Osteocyte (in vitro differentiated cells): ENCODE measurements around the gene PPFIA4. TPM values are rescaled to one million over a fixed set of nuclear protein-coding genes. Genes with fewer than 3 reads are reported as not detected.

Experiments used
- DNase-seq: peaks from one replicate; pipeline ENCODE4 v3.0.0; 2021; ENCODE audit warnings: mixed read lengths; ENCODE audit not compliant: unreplicated experiment; ENCODE audit errors: extremely low spot score
- H3K27ac Mint-ChIP-seq: one replicate; pipeline ENCODE4 v1.8.0; 2021; ENCODE audit warnings: mild to moderate bottlenecking, mixed read lengths; ENCODE audit not compliant: unreplicated experiment
- H3K27me3 Mint-ChIP-seq: one replicate; pipeline ENCODE4 v1.8.0; 2021; ENCODE audit warnings: mixed read lengths; ENCODE audit not compliant: unreplicated experiment
- H3K36me3 Mint-ChIP-seq: one replicate; pipeline ENCODE4 v1.8.0; 2021; ENCODE audit warnings: mixed read lengths; ENCODE audit not compliant: unreplicated experiment
- H3K4me1 Mint-ChIP-seq: one replicate; pipeline ENCODE4 v1.8.0; 2021; ENCODE audit warnings: mixed read lengths; ENCODE audit not compliant: unreplicated experiment
- H3K4me3 Mint-ChIP-seq: one replicate; pipeline ENCODE4 v1.8.0; 2021; ENCODE audit warnings: mild to moderate bottlenecking, moderate library complexity, mixed read lengths; ENCODE audit not compliant: unreplicated experiment
- H3K9me3 Mint-ChIP-seq: one replicate; pipeline ENCODE4 v1.8.0; 2021; ENCODE audit warnings: mixed read lengths; ENCODE audit not compliant: unreplicated experiment
- total RNA-seq: library from RNA; stranded (reverse); gene quantifications from 2 replicates; pipeline ENCODE4 v1.2.1, GENCODE V29; 2021
- TF ChIP-seq, protein P1 (sequence below): fragments of 200-600 bp; sonication (generic); IDR thresholded peaks from 2 replicates; pipeline ENCODE4 v1.5.0; 2021; ENCODE audit warnings: antibody characterized with exemption, mild to moderate bottlenecking, moderate library complexity

The PPFIA4 gene
- total RNA-seq, 1 donor from 2014 or later = 1.4 TPM

DNA sequence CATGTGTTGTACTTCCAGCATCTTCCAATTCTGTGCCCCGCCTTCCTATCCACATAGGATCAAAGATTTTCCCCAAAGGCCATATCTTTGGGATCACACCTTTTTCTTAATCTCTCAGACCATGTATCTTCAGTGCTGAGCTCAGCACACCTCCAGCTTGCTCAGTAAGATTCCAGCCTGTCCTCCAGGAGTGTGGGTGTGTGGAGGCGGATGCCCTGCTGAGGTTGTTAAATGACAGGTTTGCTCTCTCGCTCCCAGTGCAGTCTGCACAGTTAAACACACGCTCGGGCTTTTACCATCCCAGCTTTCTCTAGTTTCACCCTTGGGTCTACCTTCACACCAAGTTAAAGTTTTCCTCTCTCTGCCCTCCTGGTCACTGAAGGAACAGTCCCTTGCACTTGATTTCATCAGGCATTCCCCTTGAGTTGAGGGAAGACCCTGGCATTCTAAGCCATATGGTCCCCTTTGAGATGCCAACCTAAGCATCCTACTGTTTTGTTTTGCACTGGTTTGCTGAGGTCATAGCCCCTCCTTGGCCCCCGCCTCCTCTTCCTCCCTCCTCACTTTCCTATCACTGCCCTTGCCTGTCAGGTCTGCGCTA is 45.8 kb downstream of the PPFIA4 start:
- DNase-seq = no peak

DNA sequence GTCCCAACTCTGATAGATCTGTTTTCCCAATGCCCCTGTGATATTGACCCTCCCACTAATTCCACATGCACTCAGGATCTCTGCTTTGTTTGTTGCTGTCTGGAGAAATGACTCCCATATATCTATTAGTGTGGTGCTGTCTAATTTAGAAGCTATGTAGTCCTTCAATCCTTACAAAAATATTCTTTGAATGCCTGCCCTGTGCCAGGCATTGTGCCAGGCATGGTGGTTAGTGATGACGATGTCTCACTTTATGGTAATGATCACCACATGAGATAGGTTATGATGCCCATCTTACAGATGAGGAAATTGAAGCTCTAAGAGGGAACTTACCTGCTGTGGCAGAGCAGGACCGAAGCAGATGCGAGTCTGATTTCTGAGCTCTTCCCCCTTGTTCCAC is 46.6 kb downstream of the PPFIA4 start:
- TF ChIP-seq, protein P1, sequence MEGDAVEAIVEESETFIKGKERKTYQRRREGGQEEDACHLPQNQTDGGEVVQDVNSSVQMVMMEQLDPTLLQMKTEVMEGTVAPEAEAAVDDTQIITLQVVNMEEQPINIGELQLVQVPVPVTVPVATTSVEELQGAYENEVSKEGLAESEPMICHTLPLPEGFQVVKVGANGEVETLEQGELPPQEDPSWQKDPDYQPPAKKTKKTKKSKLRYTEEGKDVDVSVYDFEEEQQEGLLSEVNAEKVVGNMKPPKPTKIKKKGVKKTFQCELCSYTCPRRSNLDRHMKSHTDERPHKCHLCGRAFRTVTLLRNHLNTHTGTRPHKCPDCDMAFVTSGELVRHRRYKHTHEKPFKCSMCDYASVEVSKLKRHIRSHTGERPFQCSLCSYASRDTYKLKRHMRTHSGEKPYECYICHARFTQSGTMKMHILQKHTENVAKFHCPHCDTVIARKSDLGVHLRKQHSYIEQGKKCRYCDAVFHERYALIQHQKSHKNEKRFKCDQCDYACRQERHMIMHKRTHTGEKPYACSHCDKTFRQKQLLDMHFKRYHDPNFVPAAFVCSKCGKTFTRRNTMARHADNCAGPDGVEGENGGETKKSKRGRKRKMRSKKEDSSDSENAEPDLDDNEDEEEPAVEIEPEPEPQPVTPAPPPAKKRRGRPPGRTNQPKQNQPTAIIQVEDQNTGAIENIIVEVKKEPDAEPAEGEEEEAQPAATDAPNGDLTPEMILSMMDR = no peak
- H3K27ac Mint-ChIP-seq = no peak overlapping the region
- H3K36me3 Mint-ChIP-seq = no peaks in the 10 kb centered on the region
- no peak for DNase-seq
- no peaks in the 10 kb centered on the region for H3K4me1 Mint-ChIP-seq
- H3K27me3 Mint-ChIP-seq = peaks cover 35% of the 10 kb centered on the region
- no peaks in the 10 kb centered on the region for H3K9me3 Mint-ChIP-seq
- no peak overlapping the region for H3K4me3 Mint-ChIP-seq

More for the DNA sequence above, 45.8 kb downstream of the PPFIA4 start:
- TF ChIP-seq, protein P1 = no peak
- Mint-ChIP-seq H3K36me3 (no peaks in the 10 kb centered on the region), H3K27ac (no peak overlapping the region), H3K9me3 (no peaks in the 10 kb centered on the region), H3K4me1 (no peaks in the 10 kb centered on the region), H3K27me3 (peaks cover 37% of the 10 kb centered on the region), H3K4me3 (no peak overlapping the region)

DNA sequence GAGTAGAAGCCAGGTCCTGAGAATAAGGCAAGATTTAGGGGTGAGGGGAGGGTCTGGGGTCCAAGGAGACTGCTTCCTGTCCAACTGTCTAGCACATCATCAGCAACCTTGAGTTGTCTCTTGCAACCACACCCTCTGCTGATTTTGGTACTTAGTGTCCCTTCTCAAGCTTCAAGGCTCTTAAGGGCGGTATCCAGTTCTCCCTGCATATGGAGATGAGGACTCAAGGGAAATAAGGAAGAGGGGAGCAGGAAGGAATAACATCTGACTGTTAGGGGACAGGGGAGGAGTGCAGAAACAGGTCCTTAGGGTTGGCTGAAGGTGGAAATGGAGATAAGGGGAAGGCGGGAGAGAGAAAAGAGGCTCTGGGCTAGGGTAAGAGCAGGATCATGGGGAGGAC is 47.2 kb downstream of the PPFIA4 start:
- no peak for DNase-seq
- H3K4me1 Mint-ChIP-seq = no peaks in the 10 kb centered on the region
- H3K27me3 Mint-ChIP-seq = peaks cover 39% of the 10 kb centered on the region
- no peaks in the 10 kb centered on the region for H3K9me3 Mint-ChIP-seq
- H3K4me3 Mint-ChIP-seq = no peak overlapping the region
- TF ChIP-seq, protein P1 = no peak
- no peaks in the 10 kb centered on the region for H3K36me3 Mint-ChIP-seq
- H3K27ac Mint-ChIP-seq = no peak overlapping the region

DNA sequence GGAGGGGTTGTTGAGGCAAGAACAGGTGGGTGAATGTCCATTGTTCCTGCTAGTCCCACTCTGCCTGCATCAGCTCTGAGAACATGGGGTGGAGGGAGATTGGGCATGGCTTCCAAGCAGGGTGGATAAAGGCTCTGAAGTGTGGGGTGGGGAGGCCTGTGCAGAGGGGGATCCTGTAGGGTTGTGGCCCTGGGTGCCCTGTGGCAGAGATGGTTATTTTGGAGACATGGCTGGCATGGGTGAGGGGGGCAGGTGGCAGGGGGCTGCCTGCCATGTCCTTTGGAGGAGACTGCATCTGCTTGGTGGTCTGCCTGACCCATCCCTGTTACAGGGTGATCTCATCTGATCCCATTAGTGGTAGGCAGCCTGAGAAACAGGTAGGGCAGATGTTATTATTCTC is 48.3 kb downstream of the PPFIA4 start:
- DNase-seq = no peak
- no peak overlapping the region for H3K27ac Mint-ChIP-seq
- no peaks in the 10 kb centered on the region for H3K36me3 Mint-ChIP-seq
- no peaks in the 10 kb centered on the region for H3K4me1 Mint-ChIP-seq
- no peaks in the 10 kb centered on the region for H3K9me3 Mint-ChIP-seq
- TF ChIP-seq, protein P1 = no peak
- no peak overlapping the region for H3K4me3 Mint-ChIP-seq
- peaks cover 46% of the 10 kb centered on the region for H3K27me3 Mint-ChIP-seq

DNA sequence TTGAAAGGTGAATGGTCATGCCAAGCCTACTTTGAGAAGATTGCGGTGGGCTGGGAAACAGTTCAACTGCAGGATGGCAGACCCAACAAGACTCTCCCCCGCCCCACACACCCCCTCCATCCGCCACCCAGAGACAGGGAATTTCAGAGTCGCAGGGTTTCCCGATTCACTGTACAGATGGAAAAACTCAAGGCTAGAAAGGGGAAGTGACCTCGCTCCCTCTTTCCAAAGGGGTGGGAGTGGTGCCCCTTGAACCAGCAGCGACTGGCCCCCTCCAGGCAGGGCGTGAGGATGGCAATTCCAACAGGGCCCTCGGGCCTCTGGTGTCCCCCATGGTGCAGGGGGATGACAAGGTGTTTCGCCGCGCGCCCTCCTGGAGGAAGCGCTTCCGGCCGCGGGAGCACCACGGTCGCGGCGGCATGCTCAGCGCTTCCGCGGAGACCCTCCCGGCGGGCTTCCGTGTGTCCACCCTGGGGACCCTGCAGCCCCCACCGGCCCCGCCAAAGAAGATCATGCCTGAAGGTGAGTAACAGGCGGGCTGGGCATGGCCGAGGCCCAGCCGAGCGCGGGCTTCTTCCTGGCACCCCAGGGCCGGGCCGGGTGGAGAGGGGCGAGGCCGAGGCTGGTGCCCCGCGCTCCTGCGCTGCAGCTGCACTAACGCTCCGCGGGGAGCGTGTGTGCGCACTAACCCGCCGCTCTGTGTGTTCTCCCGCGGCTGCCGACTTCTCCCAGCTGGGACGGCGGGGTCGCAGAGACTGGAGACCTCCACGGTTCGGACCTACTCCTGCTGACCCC is 49.1 kb downstream of the PPFIA4 start:
- no peak for DNase-seq
- H3K9me3 Mint-ChIP-seq = no peaks in the 10 kb centered on the region
- H3K4me1 Mint-ChIP-seq = no peaks in the 10 kb centered on the region
- H3K27ac Mint-ChIP-seq = no peak overlapping the region
- H3K4me3 Mint-ChIP-seq = no peak overlapping the region
- H3K36me3 Mint-ChIP-seq = no peaks in the 10 kb centered on the region
- H3K27me3 Mint-ChIP-seq = peaks cover 52% of the 10 kb centered on the region
- TF ChIP-seq, protein P1 = no peak
